Urinary bladder (tissue), 4 donors: ENCODE measurements around the gene CCDC85C. TPM values are rescaled to one million over a fixed set of nuclear protein-coding genes. Genes with fewer than 3 reads are reported as not detected.

Experiments used
- DNase-seq: peaks from one replicate; pipeline ENCODE4 v3.0.0-alpha.2; 2015; ENCODE audit errors: extremely low spot score
- H3K27ac ChIP-seq: one replicate; pipeline ENCODE4 v1.5.1; 2013; ENCODE audit warnings: low read depth, mild to moderate bottlenecking, moderate library complexity
- H3K36me3 ChIP-seq: one replicate; pipeline ENCODE4 v1.6.1; 2013; ENCODE audit warnings: mild to moderate bottlenecking, moderate library complexity; ENCODE audit not compliant: insufficient read depth
- H3K4me1 ChIP-seq: one replicate; pipeline ENCODE4 v1.6.1; 2013; ENCODE audit warnings: mild to moderate bottlenecking, moderate library complexity; ENCODE audit not compliant: insufficient read depth
- H3K4me3 ChIP-seq: one replicate; pipeline ENCODE4 v1.5.1; 2013; ENCODE audit warnings: low read depth, low read length
- WGBS: extraction: QIAGEN DNeasy Blood & Tissue Kit; methylation state at CpG from one replicate; pipeline ENCODE4 v1.1.7; 2013; 5-methylcytosine and 5-hydroxymethylcytosine counted together
- polyA plus RNA-seq: library from polyadenylated mRNA; stranded (reverse); fragments of 200-250 nt; gene quantifications from one replicate; pipeline ENCODE4 v1.2.3, GENCODE V29; 2013
- total RNA-seq: library from RNA; depleted of rRNA; stranded (reverse); fragments of >200 nt; gene quantifications from one replicate; pipeline ENCODE4 v1.2.3, GENCODE V29; 2014
- donor health status: healthy with polysubstance abuse.
- donor health status: healthy.

The CCDC85C gene
- total and polyA plus RNA-seq, 2 donors = 5.8 to 36.0 TPM

- 91% methylated on average over 7 of the region's 7 CpGs for WGBS
- DNase-seq = no peak
- Histone ChIP-seq H3K4me1 (no peaks in the 10 kb centered on the region), H3K36me3 (no peaks in the 10 kb centered on the region), H3K4me3 (no peak overlapping the region), H3K27ac (no peak overlapping the region)
Observed at GRCh38 chr14:99637624-99638023, 33.6 kb upstream of the CCDC85C start.

- H3K36me3 ChIP-seq = no peaks in the 10 kb centered on the region
- H3K27ac ChIP-seq = no peak overlapping the region
- DNase-seq = no peak
- 81% methylated on average over 5 of the region's 5 CpGs for WGBS
- H3K4me1 ChIP-seq = no peaks in the 10 kb centered on the region
- H3K4me3 ChIP-seq = no peak overlapping the region
Observed at GRCh38 chr14:99636487-99636886, 32.5 kb upstream of the CCDC85C start.

DNA sequence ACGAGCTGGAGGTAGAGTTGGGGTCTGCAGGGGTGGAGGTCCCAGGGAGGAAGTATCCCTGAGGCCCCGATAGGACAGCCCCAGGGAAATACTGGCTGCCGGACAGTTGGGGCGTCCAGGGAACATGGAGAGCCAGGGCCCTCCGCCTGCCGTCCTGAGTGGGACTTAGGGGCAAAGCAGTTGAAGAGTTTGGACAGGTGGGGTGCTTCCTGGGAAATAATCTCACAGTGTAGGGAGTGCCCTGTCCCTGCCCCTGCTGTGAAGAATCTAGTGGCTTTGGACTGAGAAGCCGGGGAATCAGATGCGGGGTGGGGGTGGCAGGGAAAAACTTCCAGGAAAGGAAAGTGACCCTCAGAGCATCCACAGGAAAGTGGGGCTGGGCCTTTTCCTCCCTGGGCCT is 31.1 kb upstream of the CCDC85C start:
- Histone ChIP-seq H3K4me1 (no peaks in the 10 kb centered on the region), H3K4me3 (no peak overlapping the region), H3K27ac (no peak overlapping the region), H3K36me3 (no peaks in the 10 kb centered on the region)
- 78% methylated on average over 8 of the region's 8 CpGs for WGBS
- DNase-seq = no peak

- no peak for DNase-seq
- 78% methylated on average over 10 of the region's 10 CpGs for WGBS
Observed at GRCh38 chr14:99634443-99634842, 30.4 kb upstream of the CCDC85C start.

DNA sequence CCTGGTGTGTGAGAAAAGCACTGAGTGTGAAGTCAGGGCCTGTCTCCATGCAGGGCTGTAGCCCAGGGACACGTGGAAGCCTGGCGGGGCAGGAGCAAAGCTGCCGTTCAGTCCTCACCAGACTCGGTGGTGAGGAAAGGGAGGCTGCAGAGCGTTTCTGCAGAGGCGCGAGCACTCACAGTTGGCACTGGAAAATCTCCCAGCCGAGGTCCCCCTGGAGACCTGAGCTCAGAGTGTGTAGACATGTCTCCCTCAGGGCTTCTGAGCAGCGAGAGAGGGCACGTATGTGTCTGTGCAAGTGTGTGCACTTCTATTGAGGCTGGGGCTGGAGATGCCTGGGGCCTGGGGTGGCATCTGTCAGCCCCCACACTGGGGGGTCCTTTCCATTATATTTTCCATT is 29.9 kb upstream of the CCDC85C start:
- Histone ChIP-seq H3K36me3 (no peaks in the 10 kb centered on the region), H3K4me1 (no peaks in the 10 kb centered on the region), H3K4me3 (no peak overlapping the region), H3K27ac (no peak overlapping the region)
- 83% methylated on average over 10 of the region's 10 CpGs for WGBS
- DNase-seq = no peak

More at GRCh38 chr14:99634443-99634842, 30.4 kb upstream of the CCDC85C start:
- Histone ChIP-seq H3K4me3 (no peak overlapping the region), H3K4me1 (no peaks in the 10 kb centered on the region), H3K36me3 (no peaks in the 10 kb centered on the region), H3K27ac (no peak overlapping the region)

- DNase-seq = no peak
- no peak overlapping the region for H3K4me3 ChIP-seq
- no peaks in the 10 kb centered on the region for H3K36me3 ChIP-seq
- WGBS = 95% methylated on average over 3 of the region's 3 CpGs
- H3K4me1 ChIP-seq = no peaks in the 10 kb centered on the region
- no peak overlapping the region for H3K27ac ChIP-seq
Observed at GRCh38 chr14:99633141-99633540, 29.1 kb upstream of the CCDC85C start.

DNA sequence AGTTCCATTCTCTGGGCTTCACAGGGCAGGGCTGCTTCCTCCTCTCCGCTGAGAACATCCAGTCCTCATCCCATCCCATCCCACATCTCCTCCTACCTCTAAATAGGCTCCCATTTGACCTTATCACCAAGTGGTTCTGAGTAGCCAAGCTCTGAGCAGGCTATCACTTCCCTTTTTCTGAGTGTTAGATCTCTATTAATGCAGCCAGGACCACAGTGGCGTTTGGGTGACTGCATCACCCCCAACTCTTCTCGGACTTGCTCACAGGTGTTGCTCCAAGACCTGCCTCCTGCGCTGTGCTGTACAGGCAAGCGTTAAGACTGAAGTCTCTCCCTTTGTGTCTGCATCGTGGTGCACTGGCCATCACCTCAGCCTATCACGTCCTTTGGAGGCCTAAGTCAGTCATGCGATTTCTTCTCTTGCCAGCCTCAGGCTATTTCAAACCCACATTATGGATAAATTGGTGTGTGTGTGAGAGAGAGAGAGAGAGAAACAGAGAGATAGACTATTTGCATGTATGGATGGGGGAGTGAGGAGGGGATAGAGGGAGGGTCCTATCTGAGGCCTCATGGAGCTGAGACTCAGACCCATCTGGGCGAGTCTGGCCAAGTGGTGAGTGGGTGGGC is 28.5 kb upstream of the CCDC85C start:
- no peaks in the 10 kb centered on the region for H3K4me1 ChIP-seq
- H3K27ac ChIP-seq = no peak overlapping the region
- WGBS = 90% methylated on average over 9 of the region's 9 CpGs
- no peak for DNase-seq
- no peak overlapping the region for H3K4me3 ChIP-seq
- H3K36me3 ChIP-seq = no peaks in the 10 kb centered on the region

DNA sequence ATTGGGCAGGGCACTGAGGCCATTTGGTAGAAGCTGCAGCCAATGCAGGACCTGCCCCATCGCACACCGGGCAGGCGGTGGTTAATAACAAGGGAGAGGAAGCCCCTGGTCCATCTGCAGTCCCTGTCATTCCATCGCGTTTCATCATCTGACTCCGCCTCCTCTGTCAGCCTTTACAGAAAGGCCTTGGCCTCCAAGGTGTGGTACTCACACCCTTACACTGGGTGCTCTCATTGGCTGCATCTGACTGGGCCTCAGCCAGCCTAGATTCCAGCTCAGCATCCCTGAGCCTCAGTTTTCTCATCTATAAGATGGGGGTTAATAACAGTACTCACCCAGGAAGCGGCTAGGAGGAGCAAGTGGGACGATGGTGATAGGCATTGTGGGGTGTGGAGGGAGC is 26.2 kb upstream of the CCDC85C start:
- Histone ChIP-seq H3K27ac (no peak overlapping the region), H3K4me3 (no peak overlapping the region), H3K36me3 (no peaks in the 10 kb centered on the region), H3K4me1 (no peaks in the 10 kb centered on the region)
- WGBS = 67% methylated on average over 8 of the region's 8 CpGs
- no peak for DNase-seq

DNA sequence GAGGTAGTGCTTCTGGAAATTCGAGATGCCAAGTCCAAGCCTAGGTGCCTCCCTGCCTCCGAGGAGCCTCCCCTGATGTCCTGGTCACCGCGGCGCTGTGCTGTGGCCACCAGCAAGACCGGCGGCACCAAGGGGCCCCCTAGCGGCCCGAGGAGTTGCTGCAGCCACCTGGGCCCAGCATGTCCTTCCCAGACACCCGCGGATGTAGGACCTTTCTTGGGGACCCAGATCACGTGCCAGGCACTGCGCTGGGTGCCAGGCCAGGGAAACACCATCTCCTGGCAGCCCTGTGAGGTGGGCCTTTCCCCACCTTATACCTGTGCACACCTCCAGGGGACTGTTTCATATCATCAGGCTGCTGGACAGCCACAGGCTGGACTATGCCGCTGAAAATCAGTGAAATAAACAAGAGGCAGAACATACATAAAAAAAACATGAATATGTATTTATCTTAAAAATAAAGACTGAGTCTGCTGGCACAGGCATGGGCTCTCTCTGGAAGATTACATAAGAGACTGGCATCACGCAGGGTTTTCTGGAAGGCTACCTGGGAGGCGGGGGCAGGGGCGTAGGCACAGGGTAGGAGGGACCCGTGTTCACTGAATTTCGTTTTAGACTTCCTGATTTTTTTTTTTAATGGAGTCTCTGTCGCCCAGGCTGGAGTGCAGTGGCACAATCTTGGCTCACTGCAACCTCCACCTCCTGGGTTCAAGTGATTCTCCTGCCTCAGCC is 25.0 kb upstream of the CCDC85C start:
- H3K27ac ChIP-seq = no peak overlapping the region
- no peaks in the 10 kb centered on the region for H3K36me3 ChIP-seq
- 25% methylated on average over 20 of the region's 20 CpGs for WGBS
- no peak for DNase-seq
- no peak overlapping the region for H3K4me3 ChIP-seq
- no peaks in the 10 kb centered on the region for H3K4me1 ChIP-seq

DNA sequence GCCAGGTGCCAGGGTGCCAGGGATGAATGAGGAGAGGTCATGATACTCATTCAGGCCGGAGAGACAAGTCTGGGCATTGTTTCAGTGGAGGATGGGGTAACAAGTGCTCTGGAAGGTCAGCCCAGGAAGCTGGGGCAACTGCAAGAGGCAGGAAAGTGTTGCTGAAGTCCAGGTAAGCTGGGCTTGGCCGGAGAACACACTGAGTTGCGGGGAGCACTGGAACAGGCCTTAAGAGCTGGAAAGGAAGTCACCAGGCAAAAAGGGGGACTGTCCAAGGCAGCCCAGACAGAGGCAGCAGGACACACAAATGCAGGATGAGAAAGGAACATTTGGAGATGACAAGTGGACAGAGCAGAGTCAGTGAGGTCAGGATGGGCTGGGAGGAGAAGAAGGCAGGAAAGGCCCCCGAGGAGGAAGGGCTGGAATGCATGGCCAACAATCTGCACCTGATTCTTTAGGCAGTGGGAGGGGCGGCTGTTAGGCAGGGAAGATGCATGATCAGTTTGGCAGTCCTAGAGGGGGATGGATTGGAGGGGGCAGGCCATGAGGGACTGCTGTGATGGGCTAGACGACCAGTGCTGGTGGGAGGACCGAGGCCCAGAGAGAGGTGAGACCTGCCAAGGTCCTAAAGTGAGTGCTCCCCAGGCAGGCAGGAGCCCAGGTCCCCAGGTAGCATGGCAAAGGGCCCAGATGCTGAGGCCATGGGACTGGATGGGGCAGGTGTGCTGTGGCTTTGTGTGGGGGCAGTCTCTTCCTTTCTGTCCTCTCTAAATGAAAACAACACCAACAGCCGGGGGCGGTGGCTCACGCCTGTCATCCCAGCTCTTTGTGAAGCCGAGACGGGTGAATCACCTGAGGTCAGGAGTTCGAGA is 23.7 kb upstream of the CCDC85C start:
- Histone ChIP-seq H3K4me1 (no peaks in the 10 kb centered on the region), H3K27ac (no peak overlapping the region), H3K36me3 (no peaks in the 10 kb centered on the region), H3K4me3 (no peak overlapping the region)
- 87% methylated on average over 13 of the region's 13 CpGs for WGBS
- no peak for DNase-seq

DNA sequence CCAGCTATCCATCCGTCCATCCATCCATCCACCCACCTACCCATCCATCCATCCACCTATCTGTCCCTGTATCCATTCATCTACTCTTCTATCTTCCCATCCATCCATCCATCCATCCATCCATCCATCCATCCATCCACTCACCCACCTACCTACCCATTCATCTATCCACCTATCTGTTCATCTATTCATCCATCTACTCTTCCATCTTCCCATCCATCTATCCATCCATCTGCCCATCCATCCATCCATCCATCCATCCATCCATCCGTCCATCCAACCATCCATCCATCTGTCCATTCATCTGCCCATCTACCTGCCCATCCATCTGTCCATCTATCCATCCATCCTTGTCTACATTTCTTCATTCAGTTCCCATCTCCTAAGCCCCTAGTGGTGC is 23.1 kb upstream of the CCDC85C start:
- H3K4me1 ChIP-seq = no peaks in the 10 kb centered on the region
- 94% methylated on average over 2 of the region's 2 CpGs for WGBS
- no peaks in the 10 kb centered on the region for H3K36me3 ChIP-seq
- DNase-seq = no peak
- H3K4me3 ChIP-seq = no peak overlapping the region
- no peak overlapping the region for H3K27ac ChIP-seq

DNA sequence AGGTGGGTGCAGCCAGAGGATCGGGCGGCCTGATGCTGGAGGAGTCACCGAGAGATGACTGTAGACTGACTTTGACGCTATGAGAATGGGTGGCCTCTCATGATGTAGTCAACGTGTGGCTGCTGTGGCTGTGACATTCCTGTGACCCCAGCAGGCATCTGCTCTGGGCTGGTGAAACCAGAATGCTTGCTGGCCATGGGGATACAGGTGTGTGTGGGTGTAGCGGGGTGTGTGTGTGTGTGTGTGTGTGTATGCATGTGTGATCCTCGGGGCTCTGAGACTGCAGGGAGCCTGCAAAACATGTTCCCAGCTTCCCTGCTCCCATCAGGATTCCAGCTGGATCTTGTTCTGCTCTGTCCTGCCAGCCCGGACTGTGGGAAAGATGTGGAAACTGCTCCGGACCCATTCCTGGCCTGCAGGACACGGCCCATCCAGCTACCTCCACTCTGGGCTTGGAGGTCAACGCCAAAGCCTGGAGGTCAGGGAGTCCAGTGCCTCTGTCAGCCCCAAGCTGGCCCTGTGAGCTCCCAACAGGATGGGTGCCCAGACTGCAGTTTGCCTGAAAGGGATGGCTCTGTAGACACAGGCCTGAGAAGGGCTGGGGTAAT is 22.1 kb upstream of the CCDC85C start:
- no peak overlapping the region for H3K4me3 ChIP-seq
- DNase-seq = no peak
- 77% methylated on average over 11 of the region's 11 CpGs for WGBS
- no peak overlapping the region for H3K27ac ChIP-seq
- H3K36me3 ChIP-seq = no peaks in the 10 kb centered on the region
- H3K4me1 ChIP-seq = no peaks in the 10 kb centered on the region

DNA sequence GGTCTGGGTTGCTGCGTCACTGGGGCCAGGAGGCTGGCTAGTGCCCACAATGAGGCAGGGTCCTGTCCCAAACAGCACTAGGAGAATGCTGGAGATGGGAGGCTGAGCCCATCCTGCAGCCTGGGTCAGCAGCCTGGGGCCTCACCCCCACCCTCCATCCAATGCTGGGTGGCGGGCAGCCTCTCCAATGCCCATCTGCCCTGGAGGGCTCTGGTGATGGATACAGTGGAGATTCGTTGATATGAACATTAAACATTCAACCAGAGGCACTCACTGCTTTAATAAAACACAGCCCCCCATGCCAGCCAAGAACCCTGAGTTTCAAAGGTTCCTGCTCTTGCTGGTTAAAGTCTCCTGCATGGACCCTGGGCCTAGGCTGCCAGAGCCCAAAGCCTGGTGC is 21.5 kb upstream of the CCDC85C start:
- 85% methylated on average over 3 of the region's 3 CpGs for WGBS
- no peak overlapping the region for H3K4me3 ChIP-seq
- no peak overlapping the region for H3K27ac ChIP-seq
- no peaks in the 10 kb centered on the region for H3K36me3 ChIP-seq
- no peak for DNase-seq
- H3K4me1 ChIP-seq = no peaks in the 10 kb centered on the region
